ENCODE measurements around the gene ADH4.

The ADH4 gene

DNA sequence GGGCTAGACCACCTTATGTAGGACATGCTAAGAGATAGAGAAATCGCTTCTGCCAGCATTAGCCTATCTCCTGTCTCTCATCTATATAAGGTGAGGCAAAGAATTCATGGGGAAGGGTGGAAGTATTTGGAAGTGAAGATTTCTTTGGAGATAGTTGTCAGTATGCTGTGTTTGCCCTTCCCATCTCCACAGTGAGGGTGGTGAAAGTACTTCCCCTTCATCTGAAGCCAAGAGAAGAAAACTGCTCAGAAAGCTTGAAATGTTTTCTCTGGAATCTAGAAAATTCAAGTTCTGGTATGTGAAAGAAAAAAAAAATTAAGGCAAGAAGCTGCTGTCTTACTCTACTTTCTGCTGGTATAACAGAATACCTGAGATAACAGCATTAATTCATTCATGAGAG lies 43.2 kb downstream of the ADH4 start:
- TF ChIP-seq GATA3 (IDR thresholded peaks at IDR 0.05; ENCODE audit: low read depth, low read length) (no peak), GATA2 (IDR thresholded peaks at IDR 0.05; ENCODE audit: low read depth, low read length) (no peak)

DNA sequence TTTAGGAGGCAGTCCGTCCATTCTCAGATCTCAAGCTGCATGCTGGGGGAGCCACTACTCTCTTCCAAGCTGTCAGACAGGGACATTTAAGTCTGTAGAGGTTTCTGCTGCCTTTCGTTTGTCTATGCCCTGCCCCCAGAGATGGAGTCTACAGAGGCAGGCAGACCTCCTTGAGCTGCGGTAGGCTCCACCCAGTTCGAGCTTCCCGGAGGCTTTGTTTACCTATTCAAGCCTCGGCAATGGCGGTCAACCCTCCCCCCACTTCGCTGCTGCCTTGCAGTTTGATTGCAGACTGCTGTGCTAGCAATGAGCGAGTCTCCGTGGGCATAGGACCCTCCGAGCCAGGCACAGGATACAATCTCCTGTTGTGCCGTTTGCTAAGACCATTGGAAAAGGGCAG lies 44.8 kb downstream of the ADH4 start:
- TF ChIP-seq GATA2 (IDR thresholded peaks at IDR 0.05; ENCODE audit: low read depth, low read length) (no peak), GATA3 (IDR thresholded peaks at IDR 0.05; ENCODE audit: low read depth, low read length) (no peak)

DNA sequence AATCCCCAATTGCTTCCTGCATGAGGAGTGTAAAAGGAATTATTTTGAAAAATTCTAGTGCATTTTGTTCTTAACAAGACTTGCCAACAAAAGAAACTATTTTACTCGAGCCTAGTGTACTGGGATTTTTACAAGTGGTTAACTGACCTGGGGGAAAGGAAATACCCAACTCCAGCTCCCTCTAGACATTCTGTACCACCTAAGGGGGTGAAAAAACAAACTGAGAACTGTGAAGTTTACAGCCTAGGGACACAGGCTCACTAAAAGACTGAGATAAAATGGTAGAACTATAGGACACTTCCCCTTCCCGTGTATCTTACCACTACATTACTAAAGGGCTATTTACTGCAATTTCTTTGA lies 52.9 kb downstream of the ADH4 start:
- no peak for TF ChIP-seq GATA2 (IDR thresholded peaks at IDR 0.05; ENCODE audit: low read depth, low read length)
- TF ChIP-seq GATA3 (IDR thresholded peaks at IDR 0.05; ENCODE audit: low read depth, low read length), result no peak

DNA sequence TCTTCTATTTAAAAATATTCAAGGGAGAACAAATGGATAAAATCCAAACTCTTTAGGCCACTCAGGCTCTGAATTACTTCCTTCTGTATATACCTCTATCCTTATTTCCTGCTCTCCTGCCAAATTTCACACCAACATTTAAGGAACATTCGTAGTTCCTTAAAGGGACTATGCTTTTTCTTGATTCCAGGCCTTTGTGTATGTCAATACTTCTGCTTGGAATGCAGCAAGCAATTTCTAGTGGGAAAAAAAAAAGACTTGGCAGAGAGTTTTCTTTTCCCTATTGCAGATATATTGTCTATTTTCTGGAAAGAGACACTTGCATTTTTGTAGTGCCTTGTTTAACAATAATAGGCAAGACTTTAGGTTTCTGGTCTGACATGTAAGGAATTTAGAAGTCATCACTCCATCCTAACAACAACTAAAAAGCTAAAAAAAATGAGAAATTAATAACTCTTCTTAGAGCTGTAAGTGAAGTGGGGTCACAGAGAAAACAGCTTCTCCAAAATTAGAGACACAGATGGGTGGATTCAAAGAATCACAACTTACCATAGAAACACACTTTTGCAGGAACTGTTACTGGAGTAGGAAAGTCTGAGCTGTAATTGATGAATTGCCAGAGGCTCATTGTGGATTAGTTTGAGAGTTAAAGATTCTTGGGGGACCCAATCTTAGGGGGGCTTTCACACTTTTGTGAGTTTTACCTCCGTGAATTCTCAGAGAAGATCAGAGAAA lies 53.4 kb downstream of the ADH4 start:
- no peak for TF ChIP-seq GATA2 (IDR thresholded peaks at IDR 0.05; ENCODE audit: low read depth, low read length)
- TF ChIP-seq GATA3 (IDR thresholded peaks at IDR 0.05; ENCODE audit: low read depth, low read length), result no peak

DNA sequence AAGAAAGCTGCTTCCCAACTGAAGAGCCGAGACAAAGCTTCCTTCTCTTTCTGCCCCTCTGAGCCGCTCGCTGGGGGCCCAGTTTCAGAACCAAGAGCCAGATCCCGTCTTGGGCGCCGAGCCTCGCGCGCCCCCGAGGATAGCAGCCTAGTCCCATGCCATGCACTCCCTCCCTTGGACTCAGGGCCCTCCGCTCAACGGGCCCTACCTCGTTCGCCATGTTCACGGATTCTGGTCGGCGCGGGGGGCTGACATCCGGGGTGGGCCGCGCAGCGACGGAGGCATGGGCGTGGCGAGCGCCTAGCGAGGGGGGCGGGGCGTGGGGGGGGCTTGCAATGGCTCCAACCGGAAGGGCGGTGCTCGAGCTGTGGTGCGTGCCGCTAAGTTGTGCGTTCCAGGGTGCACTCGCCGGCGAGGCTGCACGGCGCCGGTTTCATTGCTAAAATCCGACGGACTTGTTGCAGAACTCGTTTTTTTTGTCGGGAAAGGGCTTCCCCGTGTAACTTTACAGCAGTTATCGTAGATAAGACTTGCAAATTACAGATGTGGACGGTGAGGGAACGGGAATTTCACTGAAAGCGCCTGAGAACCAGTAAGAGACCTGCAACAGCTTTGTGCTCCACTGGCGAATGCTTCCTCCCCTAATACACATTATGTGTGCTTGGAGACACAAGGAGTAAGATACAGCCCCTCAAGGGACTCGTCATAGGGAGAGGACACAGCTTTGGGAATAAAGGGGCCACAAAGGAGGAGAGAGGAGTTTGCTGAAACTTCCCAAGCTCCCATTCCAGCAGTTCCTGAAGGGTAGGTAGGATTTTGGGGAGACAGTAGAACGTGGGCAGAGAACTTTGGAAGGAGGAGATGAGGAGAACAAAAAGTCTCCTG lies 55.4 kb downstream of the ADH4 start, which contains the start of gene ADH5:
Gene ADH5, minus strand, starts transcription at position 308 of the 885 bp plus-strand sequence. Its CDS starts 88 bp downstream, at position 220.
- TF ChIP-seq GATA2 (IDR thresholded peaks at IDR 0.05; ENCODE audit: low read depth, low read length), result 0 out of 2 replicates have a peak, but pooled peaks have one; percentile 1
- no peak for TF ChIP-seq GATA3 (IDR thresholded peaks at IDR 0.05; ENCODE audit: low read depth, low read length)

DNA sequence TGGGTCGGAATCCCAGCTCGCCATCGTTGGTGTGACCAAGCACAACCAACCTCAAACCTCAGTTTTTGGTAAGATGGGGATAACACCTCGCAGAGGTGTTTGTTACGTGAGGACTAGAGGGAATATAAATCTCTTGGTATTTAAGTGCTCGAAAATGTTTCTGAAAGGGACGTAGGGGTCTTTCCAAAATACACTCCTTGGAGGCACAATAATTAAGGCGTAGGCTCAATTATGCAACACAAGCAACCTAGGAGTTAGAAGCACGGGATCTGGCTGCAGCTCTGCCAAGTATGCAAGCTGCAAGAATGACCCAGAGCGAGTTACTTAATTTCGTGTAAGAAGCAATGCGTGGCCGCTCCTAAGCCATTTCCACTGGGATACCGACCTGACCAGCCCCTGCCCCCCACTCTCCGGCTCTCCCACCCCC lies 56.1 kb downstream of the ADH4 start:
- TF ChIP-seq GATA3 (IDR thresholded peaks at IDR 0.05; ENCODE audit: low read depth, low read length) (no peak), GATA2 (IDR thresholded peaks at IDR 0.05; ENCODE audit: low read depth, low read length) (no peak)

DNA sequence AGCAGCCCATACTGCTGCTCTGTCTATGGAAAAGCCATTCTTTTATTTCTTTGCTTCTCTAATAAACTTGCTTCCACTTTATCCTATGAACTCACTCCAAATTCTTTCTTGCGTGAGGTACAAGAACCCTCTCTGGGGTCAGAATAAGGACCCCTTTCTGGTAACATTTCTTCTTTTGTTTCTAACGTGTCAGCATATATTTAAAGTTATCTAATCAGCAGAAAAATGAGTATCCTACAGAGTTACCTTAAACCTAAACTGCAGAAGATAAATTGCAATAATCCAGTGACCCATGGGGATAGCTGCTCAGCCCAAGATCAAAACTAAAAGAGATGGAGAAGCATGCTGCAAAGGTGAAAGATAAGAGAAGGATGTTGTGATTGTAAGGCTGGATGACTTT lies 59.5 kb downstream of the ADH4 start:
- TF ChIP-seq GATA2 (IDR thresholded peaks at IDR 0.05; ENCODE audit: low read depth, low read length) (no peak), GATA3 (IDR thresholded peaks at IDR 0.05; ENCODE audit: low read depth, low read length) (no peak)

DNA sequence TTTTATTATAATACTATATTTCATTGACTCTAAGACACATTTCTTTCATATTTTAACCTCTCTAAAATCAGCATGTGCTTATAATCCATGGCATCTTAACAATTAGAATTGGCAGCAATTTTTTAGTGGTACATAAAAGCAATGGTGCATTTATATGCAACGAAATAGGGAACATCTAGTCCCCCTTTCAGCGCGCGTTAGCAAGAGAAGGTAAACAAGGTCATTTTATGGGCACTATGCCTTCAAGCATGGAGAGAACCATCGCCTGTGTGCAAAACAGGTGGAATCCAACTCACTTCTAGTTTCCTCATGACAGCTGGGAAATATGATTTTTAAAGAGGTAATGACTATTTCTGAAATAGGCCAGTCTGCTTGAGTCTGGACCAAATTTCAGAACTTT lies 61.9 kb downstream of the ADH4 start:
- no peak for TF ChIP-seq GATA2 (IDR thresholded peaks at IDR 0.05; ENCODE audit: low read depth, low read length)
- no peak for TF ChIP-seq GATA3 (IDR thresholded peaks at IDR 0.05; ENCODE audit: low read depth, low read length)

DNA sequence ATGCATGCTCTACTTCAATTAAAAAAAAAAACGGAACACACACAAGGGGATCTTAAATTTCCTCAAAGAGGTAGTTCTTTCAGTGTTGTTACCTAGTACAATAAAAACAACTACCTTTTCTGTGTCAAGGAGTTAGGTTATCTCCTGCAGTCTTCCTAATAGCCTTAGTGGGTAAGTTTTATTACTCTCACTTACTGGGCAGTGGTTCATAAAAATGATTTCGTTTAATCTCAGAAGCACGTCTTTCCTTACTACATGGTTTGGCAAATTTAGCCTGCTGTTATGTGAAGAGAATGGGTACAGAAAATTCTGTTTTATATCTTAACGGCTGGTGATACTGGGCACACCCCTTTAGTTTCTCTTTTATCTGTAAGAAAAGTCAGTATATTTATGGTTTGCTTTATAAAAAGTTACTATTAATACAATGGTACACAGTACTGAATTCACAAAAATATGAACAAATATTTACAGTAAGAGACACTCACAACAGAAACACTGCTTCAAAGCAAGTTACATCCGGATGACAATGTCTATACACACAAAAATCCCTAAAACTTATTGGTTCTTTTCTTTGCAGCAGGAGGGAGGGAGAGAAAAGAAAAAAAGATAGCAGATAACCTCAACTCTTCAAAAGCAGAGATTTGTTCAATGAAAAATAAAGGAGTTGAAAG lies 64.3 kb downstream of the ADH4 start:
- TF ChIP-seq GATA2 (IDR thresholded peaks at IDR 0.05; ENCODE audit: low read depth, low read length) (no peak), GATA3 (IDR thresholded peaks at IDR 0.05; ENCODE audit: low read depth, low read length) (no peak)

DNA sequence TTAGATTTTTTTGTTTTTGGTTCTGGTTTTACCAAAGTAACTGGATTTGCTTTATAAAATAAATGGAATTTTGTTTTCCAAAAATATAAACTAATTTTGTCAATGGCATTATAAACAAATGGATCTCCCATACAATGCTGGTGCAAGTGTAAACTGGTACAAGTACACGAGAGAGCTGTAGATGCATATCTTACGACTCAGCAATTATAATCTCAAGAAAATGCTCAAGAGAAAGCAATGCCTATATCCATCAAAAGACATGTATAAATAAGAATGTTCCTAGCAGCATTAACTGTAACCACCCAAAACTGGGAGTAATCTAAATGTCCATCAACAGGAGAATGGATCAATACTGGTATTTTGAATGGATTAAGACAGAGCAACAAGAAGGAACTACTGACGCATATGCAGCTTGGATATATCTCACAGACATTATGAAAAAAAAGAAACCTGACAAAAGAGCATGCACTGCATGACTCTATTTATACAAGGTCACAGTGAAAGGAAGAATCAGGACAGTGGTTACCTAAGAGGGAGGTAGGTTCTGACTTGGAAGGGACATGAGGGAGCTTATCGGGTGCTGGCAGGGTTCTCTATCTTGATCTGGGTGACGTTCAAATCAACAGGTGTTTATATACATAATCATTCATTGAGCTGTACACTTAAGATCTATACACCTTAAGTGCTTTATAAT lies 65.0 kb downstream of the ADH4 start:
- TF ChIP-seq GATA3 (IDR thresholded peaks at IDR 0.05; ENCODE audit: low read depth, low read length), result no peak
- no peak for TF ChIP-seq GATA2 (IDR thresholded peaks at IDR 0.05; ENCODE audit: low read depth, low read length)

DNA sequence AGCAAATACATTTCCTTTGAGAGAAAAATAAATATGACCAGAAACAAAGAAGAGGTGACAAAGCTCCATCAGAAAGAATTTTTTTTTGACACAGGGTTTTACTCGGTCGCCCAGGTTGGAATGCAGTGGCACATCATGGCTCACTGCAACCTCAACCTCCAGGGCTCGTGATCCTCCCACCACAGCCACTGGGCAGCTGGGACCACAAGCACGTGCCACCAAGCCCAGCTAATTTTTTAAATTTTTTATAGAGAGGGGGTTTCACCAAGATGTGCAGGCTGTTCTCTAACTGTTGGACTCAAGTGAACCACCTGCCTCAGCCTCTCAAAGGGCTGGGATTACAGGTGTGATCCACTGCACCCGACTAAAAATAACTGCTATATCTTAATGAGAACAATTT lies 65.8 kb downstream of the ADH4 start:
- TF ChIP-seq GATA3 (IDR thresholded peaks at IDR 0.05; ENCODE audit: low read depth, low read length) (no peak), GATA2 (IDR thresholded peaks at IDR 0.05; ENCODE audit: low read depth, low read length) (no peak)

DNA sequence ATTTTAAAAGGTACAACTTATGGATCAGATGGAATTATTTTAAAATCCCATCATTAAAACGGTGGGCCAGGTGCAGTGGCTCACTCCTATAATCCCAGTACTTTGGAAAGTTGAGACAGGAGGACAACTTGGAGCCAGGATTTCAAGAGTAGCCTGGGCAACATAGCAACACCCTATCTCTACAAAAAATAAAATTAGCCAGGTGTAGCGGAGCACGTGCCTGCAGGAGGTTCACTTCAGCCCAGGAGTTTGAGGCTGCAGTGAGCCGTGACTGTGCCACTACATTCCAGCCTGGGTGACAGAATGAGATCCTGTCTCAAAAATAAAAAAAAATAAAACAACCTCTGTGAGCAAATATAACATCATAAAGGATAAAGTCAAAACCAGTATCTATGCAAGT lies 66.9 kb downstream of the ADH4 start:
- no peak for TF ChIP-seq GATA3 (IDR thresholded peaks at IDR 0.05; ENCODE audit: low read depth, low read length)
- no peak for TF ChIP-seq GATA2 (IDR thresholded peaks at IDR 0.05; ENCODE audit: low read depth, low read length)

DNA sequence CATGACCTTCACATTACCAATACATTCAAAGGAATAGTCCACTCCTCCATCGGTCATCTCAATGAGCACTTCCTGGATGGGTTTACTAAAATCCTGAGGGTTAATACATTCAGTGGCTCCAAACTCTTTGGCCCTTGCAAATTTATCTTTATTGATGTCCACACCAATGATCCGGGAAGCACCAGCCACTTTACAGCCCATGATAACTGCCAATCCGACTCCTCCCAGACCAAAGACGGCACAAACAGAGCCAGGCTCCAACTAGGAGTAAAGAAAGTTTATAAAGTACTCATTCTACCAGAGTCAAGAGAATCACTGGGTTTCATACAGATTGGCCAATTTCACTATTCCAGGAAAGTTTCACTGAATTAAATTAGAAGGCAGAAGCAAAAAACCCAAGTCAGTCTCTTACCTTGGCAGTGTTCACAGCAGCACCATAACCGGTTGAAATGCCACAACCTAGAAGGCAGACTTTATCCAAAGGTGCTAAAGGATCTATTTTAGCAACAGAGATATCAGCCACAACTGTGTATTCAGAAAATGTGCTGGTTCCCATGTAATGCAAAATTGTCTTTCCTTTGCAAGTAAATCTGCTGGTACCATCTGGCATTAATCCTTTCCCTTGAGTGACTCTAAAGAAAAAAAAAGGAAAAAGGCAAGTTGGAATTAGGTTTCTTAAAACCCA lies 67.7 kb downstream of the ADH4 start:
- TF ChIP-seq GATA2 (IDR thresholded peaks at IDR 0.05; ENCODE audit: low read depth, low read length) (no peak), GATA3 (IDR thresholded peaks at IDR 0.05; ENCODE audit: low read depth, low read length) (no peak)
